GM18517 (cell line): ENCODE measurements around the gene TBC1D3D.
"Not testable (repeated sequence)": the region's sequence is repeated elsewhere in the genome, so short reads cannot be mapped to it uniquely, and the experiment has no call there.

Experiments used
- ATAC-seq: cut with Tn5 transposase; IDR thresholded peaks from one replicate; pipeline ENCODE4 v1.9.1; 2021; ENCODE audit warnings: mild to moderate bottlenecking, moderate library complexity; ENCODE audit not compliant: unreplicated experiment

TBC1D3D gene

GRCh38 chr17:38003676-38004075 lies at the start of gene TBC1D3D:
TSS of gene TBC1D3D (plus strand) at chr17:38003976. CDS start at chr17:38005561, 1,585 bp downstream.
- not testable (repeated sequence) for ATAC-seq

DNA sequence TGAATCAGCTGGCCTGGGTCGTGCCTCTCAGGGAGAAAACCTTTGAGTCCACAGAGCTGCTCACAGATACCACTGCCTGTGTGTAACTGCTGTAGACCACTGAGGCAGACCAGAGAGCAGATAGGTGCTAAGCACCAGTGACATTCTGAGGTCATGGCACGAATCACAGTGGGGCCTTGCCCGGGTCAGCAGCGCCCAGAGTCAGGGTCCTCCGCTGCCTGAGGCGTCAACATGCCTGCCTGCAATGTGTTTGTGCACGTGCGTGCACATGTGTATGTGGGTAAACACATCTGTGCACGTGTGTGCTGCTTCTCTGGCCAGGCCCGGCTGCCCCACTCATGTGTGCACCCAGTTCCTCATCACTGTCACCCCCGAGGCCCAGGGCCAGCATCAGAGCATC lies 14.8 kb upstream of the TBC1D3D start, which contains the start of gene TBC1D3L:
Gene TBC1D3L (minus strand): TSS at position 101 of the 400 bp plus-strand sequence. CDS start 1,540 bp downstream, outside the sequence.
- not testable (repeated sequence) for ATAC-seq
